HG03442 (cell line): ENCODE measurements around the gene TOR3A.

ENCODE experiments used
- ATAC-seq: cut with Tn5 transposase; IDR thresholded peaks from one replicate; pipeline ENCODE4 v1.9.1; 2021; ENCODE audit warnings: mild to moderate bottlenecking, moderate library complexity; ENCODE audit not compliant: unreplicated experiment

TOR3A gene

DNA sequence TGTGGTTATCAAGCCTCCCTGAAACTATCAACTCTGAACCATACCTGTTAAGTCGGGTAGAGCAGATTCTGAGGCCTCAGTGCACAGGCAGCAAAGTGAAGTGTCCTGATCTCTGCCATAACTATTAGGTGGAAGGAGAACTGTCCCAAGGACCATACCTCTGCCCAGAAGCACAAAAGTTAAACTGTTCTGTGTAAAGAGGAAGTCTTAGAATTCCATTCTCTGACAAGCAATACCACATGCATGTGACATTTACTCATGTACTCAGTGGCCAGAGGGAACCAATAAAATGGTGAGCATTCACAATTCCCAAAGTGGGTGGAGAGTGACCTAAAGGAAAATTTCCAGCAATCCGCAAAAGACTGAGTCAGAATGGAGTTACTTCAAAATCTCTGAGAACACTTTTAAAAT, 61.0 kb downstream of the TOR3A start:
- no peak for ATAC-seq

DNA sequence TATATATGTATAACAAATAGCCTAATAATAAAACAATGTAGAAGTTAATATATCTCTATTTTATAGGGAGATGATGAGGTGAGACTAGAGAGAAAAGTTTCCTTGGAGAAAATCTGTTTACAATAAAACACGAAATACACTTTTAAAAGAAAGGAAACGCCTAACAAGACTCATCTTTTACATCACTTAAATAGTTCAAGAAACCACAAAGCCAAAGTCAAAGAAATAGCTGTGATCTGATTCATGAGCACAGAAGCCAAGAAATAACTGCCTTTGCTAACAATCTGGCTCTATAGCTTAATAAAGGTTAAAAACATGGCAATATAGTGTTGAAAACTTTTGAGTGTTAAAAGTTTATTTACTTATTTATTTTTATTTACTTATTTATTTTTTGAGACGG, 61.5 kb downstream of the TOR3A start:
- ATAC-seq = no peak

DNA sequence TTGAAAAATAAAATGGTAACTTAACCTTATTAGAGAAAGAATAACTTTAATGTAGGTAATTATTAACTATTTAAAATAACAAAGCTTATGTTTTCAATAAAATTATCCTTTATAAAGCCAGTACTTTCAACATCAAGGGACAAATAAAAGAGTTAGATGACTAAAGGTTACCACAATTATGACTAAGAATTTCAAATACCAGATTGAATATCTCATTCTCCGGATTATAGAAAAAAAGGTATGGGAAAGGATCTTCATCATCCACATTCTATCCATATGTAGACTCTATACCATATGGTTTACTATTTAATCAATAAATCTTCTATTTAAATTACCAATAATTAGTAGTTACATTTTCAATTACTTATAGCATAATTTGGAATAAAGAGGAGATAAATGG, 62.8 kb downstream of the TOR3A start:
- ATAC-seq = no peak

DNA sequence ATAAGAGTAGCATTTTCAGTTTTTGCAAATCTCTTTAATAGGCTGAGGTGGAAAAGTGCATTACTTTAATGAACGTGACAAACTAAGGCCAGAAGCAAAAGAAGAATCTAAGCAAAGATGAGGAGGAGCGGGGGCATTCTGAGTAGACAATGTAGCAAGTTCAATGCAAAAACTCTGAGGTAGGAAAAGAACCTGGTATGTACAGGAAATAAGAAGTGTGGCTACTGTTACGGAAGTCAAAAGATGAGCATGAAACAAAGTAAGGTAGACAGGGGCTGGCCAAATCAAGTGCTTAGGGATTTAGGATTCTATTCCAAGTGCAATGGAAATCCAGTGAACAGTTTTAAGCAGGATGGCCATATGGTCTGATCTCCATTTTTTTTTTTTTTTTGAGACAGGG, 63.7 kb downstream of the TOR3A start:
- no peak for ATAC-seq
